Fibroblast of lung (primary cell): ENCODE results near the gene TEAD3.

ENCODE experiments used
- CTCF ChIP-seq, 2 donors: IDR thresholded peaks in 1 of 2; conservative IDR thresholded peaks in 1 of 2; 1 replicate in 1 of 2; 2 replicates in 1 of 2; pipeline ENCODE4 v1.5.1; 2011 to 2012; ENCODE audit warnings: low read length in 2 of 2, control low read depth in 1 of 2, inconsistent platforms in 1 of 2, low read depth in 1 of 2, mild to moderate bottlenecking in 1 of 2
- EZH2 ChIP-seq: IDR thresholded peaks from 2 replicates; pipeline ENCODE4 v1.5.1; 2012; ENCODE audit warnings: low read length, control low read depth, mild to moderate bottlenecking; ENCODE audit errors: missing control alignments

GRCh38 chr6:35506536-35506935 lies 9.7 kb upstream of the TEAD3 start:
- TF ChIP-seq CTCF (conservative IDR thresholded peaks at IDR 0.05 in 1 of 2, IDR thresholded peaks at IDR 0.05 in 1 of 2; ENCODE audit: low read depth in 1 of 2, low read length in 2 of 2), result no peak
- TF ChIP-seq EZH2, result no peak
